ELR (cell line): ENCODE measurements around the gene AP2M1.

Source experiments
- DNase-seq: peaks from one replicate; pipeline ENCODE4 v3.0.0-alpha.2; 2015; ENCODE audit warnings: low read depth

AP2M1 gene

DNA sequence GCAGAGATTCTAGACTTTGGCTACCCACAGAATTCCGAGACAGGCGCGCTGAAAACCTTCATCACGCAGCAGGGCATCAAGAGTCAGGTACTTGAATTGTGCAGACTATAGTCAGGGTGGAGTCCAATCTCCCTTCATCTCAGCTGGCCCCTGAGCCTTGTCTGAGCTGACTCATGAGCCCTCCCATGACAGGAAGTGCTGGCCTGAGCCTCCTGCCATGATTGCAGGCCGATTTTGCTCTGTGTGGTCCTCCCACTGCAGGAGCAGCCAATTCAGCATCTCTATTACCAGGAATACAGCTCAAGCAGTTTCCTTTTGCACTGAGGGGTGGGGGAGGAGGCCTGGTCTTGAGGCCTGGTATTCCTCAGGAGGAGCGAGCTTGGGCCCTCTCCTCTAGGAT lies 5.5 kb downstream of the AP2M1 start:
- DNase-seq: peak; percentile 80

DNA sequence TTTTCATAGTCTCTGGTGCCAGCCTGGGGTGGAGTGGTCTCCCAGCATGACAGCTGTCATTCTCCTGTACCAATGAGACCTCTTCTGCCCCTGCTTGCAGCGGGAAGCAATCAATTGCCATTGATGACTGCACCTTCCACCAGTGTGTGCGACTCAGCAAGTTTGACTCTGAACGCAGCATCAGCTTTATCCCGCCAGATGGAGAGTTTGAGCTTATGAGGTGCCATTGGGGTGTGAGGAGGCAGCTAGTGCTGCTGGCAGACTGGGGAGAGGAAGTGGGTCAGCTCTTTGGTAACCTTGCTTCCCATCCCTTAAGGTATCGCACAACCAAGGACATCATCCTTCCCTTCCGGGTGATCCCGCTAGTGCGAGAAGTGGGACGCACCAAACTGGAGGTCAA lies 6.9 kb downstream of the AP2M1 start:
- no peak for DNase-seq

DNA sequence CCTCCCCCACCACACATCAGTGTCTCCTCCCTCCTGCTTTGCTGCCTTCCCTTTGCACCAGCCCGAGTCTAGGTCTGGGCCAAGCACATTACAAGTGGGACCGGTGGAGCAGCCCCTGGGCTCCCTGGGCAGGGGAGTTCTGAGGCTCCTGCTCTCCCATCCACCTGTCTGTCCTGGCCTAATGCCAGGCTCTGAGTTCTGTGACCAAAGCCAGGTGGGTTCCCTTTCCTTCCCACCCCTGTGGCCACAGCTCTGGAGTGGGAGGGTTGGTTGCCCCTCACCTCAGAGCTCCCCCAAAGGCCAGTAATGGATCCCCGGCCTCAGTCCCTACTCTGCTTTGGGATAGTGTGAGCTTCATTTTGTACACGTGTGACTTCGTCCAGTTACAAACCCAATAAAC lies 9.0 kb downstream of the AP2M1 start:
- no peak for DNase-seq

DNA sequence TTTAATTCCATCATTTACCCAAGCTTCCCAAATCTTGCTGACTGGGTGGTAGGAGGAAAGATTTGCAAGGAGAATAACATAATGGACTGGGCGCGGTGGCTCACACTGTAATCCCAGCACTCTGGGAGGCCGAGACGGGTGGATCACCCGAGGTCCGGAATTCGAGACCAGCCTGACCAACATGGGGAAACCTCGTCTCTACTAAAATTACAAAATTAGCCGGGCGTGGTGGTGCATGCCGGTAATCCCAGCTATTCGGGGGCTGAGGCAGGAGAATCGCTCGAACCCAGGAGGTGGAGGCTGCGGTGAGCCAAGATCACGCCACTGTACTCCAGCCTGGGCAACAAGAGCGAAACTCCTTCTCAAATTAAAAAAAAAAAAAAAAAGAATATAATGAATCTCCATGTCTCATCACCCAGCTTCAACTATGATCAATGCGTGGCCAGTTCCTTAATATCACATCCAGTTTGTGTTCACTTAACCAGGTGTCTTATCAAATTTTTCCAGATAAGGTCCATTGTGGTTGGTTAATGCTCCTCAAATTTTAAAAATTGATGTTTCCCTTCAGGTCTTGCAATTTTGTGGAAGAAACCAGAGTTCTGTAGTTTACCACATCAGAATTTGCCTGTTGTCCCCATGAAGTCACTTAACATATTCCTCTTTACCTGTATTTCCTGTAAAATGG lies 10.0 kb downstream of the AP2M1 start:
- no peak for DNase-seq

DNA sequence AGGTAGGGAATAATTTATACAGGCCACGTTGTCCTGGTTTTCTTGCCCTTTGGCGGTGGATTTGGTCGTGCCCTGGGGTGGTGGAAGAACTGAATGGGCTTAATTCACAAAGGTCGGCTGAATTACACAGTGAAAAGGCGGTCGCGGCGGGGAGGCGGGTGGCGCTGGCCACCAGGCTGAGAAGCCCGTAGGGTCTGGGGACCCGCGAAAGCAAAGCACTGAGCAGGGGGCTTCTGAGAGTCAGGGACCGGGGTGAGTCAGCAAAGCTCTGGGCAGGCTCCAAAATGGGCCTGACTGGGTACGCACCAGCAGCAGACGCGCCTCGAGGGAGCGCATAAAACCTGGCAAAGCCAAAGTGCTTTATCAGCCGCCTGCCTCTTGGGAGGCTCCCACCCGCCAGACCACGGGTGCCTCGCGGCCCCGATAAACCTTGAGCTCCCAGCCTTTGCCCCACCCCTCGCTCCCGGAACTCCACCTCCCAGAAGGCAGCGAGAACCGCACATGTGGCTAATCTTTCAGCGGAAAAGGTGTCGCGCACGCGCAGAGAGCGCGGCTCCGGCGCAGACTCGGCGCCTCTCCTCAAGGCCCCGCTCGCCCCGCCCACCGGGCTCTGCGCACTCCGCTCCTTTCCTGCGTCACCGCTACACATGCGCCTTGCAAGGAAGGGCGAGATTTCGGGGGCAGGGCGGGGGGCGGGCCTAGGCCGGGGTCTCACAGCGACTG lies 11.0 kb downstream of the AP2M1 start:
- peak; percentile 99 for DNase-seq

DNA sequence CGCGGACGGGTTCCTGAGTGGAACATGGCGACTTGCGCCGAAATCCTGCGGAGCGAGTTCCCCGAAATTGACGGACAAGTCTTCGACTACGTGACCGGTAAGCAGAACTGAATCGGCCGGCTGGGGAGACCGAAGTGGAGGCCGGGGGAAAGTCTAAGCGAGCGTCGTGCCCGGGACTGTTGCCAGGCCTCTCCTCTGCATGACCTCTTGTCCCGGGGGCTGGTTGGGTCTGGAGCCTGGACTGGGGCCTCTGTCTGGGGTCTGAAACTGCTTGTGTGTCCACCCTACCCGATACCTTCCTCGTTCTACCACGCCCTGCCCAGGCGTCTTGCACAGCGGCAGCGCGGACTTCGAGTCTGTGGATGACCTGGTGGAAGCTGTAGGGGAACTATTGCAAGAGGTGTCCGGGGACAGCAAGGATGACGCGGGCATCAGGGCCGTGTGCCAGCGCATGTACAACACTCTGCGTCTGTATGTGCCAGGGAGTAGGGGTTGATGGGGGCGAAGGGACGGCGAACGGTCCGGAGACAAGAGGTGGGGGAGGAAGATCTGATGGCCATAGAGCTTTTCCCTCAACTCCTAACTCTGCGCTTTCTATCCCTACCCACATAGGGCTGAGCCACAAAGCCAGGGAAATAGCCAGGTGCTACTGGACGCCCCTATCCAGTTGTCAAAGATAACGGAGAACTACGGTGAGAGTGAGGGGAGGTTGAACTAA lies 11.7 kb downstream of the AP2M1 start, which contains the start of gene ABCF3:
TSS of gene ABCF3 (plus strand) at position 16 of the 718 bp plus-strand sequence. CDS start at position 25, 9 bp downstream.
- DNase-seq: peak; percentile 67

DNA sequence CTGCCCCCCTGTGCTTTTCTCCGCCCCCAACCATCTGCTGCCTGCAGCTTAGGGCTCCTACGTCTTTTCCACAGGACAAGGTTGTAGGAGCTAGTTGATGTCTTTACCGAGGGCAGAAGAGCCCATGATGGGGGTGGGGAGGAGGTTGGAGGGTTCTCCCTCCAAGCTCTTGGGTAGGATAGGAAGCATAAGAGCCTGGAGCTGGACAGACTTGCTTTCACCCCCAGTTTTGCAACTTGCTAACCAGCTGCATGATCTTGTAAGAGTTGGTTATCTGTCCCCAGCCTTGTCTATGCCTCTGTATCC lies 12.2 kb downstream of the AP2M1 start:
- DNase-seq: no peak

DNA sequence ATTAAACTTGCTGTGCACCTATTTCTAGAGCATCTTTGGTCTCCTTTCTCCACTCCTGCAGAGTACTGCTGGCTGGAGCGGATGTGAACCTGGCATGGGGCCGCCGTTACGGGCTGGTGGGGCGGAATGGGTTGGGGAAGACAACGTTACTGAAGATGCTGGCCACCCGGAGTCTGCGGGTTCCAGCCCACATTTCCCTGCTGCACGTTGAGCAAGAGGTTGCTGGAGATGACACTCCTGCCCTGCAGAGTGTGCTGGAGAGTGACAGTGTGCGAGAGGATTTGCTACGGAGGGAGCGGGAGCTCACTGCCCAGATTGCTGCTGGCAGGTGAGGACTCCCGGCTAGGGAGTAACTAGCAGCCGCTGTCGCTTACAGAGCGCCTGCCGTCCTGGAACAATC lies 13.4 kb downstream of the AP2M1 start:
- no peak for DNase-seq

DNA sequence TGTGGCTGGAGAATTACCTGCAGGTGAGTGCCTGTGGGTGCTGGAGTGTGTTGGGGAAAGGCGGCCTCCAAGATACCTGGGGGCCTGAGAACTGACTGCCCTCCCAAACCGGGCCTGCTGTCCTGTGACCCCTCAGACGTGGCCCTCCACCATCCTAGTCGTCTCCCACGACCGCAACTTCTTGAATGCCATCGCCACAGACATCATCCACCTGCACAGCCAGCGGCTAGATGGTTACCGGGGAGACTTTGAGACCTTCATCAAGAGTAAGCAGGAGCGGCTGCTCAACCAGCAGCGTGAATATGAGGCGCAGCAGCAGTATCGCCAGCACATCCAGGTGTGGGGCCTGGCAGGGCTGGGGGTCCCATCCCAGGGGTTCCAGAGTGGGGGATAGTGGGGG lies 14.8 kb downstream of the AP2M1 start:
- DNase-seq: no peak

DNA sequence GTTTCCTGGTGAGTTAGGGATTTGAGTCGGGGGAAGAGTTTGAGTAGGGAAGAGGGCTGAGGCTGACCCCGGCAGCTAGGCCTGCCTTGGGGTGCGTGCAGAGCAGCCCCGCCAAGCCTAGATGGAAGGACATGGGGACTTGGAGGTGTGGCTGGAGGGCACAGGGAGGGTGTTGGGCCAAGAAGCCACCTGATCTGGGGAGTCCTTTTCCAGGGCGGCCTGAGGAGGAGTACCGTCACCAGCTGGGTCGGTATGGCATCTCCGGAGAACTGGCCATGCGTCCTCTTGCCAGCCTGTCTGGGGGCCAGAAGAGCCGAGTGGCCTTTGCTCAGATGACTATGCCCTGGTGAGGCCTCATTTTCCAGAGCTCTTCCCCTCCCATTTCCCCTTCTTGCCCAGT lies 18.2 kb downstream of the AP2M1 start:
- no peak for DNase-seq

DNA sequence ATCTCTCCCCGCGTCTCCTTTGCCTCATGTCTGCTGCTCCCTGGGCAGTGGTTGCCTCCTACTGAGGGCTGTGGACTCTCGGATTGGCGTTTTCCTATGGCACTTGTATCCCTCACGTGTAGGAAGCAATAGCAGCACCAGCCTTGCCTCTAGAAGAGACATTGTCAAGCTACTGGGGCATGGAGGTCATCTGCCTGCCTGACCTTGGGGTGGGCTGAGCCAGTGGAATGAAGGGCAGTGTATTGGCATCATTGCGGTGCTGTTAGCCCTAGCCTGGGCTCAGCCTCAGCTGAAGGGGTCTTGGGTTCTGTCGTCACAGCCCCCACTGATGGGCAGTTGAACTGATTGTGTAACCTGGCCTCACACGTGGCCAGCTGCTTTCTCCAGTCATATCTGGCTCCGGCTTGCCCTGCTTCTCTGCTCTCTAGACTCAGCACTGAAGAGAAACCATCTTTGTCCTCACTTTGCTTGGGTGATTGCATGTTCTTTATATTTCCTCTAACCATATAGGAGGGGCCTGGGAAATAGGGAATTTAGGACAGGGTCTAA lies 19.4 kb downstream of the AP2M1 start:
- DNase-seq: no peak

DNA sequence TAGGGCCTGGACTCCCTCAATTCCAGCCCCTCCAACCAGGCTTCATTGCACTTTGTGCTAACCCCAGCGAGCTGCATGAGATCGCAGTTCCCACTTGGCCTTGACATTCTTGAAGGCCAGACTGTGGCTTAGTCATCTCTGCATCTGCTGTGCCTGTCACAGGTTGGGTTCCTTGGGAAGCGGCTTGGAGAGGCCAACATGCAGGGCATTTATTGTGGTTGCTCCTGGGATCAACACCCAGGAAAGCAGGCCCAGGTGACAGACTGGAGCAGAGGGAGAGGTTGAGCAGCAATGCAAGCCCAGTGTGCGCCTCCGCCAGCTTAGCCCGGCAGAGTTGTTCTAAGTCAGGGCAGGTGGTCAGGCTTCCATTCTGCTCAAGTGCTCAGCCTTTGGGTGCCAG lies 21.9 kb downstream of the AP2M1 start:
- no peak for DNase-seq

DNA sequence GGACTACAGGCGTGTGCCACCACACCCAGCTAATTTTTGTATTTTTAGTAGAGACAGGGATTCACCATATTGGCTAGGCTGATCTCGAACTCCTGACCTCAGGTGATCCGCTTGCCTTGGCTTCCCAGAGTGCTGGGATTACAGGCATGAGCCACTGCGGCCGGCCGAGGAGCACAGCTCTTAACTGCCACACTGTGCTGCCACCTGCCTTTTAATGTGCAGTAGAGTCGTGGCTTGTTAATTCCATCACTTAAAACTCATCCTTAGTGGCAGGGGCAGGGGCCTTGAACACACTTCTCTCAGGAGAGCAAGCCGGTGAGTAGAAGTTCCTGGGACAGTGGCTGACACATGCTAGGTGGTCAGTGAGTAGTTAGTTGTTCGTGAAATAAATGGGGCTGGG lies 23.9 kb downstream of the AP2M1 start:
- no peak for DNase-seq

DNA sequence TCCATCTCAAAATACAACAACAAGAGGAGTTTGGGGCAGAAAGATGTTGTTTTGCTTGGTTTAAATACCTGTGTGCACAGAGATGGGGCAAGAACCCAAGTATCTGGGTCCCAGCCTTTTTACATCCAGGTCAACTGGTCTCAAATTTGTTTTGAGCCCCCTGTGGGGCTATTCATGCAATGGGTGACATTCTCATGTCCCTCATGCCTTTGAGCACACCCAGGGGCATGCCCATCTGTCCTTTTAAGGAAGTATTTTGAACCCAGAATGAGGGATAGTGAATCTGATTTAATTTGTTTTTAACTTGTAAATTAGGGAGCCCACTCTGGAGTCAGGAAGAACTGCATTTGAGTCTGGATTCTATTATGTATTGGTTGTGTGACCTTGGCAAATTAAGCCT lies 26.2 kb downstream of the AP2M1 start:
- DNase-seq: no peak

DNA sequence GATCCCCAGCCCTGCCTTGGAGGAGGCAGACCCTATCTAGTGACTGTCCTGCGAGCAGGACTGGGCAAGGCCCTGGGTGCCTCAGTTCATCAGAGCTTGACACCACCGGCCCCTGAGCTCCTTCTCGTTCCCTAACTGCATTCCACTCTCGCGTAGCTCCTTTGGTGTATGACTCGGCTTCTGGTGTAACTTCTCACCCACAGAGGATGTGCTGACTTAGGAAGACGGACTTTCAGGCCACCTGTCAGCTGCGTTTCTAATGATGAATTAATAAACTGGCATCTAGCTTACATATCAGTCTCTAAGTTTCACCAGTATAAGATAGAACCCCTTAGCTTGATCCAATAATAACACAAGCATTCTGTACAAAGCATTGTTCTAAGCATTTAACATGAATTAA lies 28.9 kb downstream of the AP2M1 start:
- no peak for DNase-seq

DNA sequence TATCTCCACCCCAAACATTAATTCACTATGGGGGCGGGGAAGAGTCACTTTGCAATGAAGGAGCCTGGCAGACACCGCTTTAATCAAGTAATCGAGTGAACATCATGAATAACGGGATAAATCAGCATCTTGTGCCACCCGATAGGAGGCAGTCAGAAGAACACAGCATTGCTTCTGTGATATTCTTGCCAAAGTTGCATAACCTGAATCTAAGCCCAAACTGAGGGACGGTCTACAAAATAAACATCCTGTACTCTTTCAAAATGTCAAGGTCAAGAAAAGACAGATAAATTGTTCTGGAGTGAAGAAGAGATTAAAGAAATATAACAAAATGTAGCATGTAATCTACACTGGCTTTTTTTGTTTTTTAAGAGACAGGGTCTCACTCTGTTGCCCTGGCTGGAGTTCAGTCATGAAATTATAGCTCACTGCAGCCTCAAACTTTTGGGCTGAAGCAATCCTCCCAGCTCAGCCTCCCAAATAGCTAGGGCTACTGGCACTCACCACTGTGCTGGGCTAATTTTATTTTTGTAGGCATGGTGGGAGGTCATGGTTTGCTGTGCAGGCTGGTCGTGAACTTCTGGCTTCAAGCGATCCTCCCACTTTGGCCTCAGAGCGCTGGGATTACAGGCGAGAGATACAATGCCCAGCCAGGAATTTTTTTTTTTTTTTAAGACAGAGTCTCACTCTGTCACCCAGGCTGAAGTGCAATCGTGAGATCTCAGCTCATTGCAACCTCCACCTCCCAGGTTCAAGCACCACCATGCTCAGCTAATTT lies 34.7 kb downstream of the AP2M1 start:
- no peak for DNase-seq

DNA sequence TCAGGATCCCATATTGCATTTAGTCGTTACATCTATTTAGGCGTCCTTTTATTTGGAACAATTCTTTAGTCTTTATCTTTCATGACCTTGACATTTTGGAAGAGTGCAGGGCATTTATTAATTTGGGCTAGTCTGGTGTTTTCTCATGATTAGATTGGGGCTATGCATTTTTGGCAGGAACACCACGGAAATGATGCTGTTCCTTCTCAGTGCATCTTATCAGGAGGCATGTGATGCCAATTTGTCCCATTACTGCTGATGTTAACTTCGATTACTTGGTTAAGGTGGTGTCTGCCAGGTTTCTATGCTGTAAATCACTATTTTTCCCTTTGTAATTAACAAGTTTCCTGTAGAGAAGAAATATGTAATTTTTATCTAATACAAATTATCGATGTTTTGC lies 36.6 kb downstream of the AP2M1 start:
- no peak for DNase-seq

DNA sequence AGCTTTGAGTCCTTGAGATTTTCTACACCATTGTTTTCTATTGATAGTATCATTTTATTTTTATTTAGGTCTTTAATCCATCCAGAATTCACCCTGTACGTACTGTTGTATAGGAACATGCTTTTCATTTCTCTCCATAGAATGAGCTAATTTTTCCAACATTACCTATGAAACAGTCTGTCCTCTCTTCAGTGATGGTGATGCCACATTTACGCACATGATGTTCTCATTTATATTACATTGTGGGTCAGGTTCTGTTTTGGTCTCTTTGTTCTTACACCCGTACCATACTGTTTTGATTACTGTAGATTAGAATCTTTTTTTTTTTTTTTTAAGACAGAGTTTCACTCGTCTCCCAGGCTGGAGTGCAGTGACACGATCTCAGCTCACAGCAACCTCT lies 37.1 kb downstream of the AP2M1 start:
- DNase-seq: no peak

DNA sequence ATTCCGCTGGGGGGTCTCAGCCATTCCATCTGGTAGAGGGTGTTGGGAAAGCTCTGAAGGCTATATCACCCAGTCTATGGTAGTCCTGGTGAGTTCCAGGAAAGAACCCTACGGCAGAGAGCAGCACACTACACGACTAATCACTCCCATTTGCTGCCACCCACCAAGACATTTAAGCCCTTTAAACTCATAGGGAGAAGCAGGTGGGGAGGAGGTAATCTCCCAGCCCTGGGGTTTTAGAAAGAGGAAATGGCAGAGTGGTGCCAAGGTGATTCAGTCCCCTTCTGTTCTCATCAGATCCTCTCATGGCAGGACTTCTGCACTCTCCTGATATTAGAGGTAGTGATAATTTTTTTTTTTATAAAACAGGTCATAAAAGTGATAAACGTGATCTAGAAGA lies 44.2 kb downstream of the AP2M1 start:
- DNase-seq: no peak

DNA sequence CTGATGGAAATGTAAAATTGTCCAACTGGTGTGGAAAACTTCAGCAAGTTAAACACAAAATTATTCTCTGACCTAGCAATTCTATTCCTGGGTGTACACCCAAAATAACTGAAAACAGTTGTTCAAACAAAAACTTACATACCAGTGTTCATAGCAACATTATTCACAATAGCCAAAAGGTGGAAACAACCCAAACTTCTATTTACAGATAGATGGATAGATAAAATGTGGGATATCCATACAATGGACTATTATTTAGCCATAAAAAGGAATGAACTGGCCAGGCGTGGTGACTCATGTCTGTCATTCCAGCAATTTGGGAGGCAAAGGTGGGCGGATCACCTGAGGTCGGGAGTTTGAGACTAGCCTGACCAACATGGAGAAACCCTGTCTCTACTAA lies 47.9 kb downstream of the AP2M1 start:
- DNase-seq: no peak

DNA sequence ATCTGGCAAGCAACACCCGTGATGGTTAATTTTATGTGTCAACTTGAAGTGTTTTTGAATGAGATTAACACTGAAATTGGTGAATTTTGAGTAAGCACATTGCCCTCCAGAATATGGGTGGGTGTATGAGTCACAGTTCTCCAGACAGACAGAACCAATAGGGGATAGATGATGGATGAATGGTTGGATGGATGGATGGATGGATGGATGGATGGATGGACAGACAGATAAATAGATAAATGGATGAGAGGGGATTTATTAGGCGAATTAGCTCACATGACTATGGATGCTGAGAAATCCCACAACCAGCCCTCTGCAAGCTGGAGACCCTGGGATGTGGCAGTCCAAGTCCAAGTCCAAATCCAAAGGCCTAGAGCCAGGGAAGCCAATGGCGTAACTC lies 49.3 kb downstream of the AP2M1 start:
- DNase-seq: no peak

DNA sequence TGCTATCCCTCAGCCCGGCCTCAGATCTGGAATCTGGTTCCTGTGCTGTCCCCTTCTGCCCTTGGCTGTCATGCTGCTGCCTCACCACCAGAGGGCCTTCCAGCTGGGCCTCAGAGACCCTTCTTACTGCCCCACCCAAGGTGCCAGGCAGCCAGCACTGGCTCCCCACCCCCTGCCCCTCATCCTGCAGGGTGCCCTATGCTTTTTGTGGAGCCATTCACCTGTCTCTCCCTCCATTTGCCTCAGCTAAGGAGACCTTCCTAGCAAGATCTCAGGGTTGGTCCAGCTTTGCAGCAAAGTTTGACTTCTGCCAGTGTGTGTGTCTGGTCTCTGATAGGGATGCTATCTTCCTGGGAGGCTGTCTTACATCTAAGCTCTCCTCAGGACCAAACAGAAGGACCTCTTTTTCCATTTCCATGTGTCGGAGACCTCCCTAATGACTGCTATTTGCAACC lies 52.9 kb downstream of the AP2M1 start:
- DNase-seq: peak; percentile 47
